Amygdala (tissue), 56 donors: ENCODE results near the gene PINLYP.

ENCODE experiments used
- DNase-seq, 56 donors: peaks; one replicate each; lab custom pipeline; 2025; lab: John Stamatoyannopoulos, UW

The PINLYP gene

DNA sequence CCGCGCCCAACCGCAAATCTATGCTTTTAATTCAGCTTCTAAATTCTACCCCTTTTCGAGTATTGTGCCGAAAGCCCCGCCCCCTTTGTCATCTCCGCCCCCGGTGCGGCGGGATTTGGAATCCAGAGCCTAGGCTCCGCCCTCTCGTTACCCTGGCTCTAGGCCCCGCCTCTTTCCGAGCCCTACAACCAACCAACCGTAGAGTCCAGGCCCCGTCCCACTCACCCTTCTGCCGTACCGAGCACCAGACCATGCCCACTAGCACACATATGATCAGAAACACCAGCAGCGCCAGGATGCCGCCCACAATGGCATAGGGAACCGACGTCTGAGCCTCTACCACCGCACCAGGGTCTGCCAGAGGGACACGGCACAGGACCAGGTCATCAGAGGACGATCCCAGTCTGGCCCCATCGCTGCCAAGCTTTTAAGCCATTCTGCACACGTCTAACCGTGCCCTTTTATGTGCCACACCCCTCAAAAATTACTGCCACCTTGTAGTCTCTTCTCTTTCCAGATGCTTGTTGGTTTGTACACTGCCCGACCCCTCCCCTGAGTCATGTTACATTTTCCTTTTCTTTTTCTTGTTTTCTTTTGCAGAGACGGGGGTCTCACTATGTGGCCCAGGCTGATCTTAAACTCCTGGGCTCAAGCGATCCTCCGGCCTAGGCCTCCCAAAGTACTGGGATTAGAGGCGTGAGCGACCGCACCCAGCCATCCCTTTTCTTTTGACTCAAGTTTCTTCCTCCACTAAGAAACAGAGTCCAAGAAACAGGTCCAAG is 48.5 kb downstream of the PINLYP start:
- DNase-seq = no peak

- no peak for DNase-seq
These were observed 49.3 kb downstream of the PINLYP start for GRCh38 chr19:43624933-43625332.

GRCh38 chr19:43625918-43626579 is 50.4 kb downstream of the PINLYP start:
- DNase-seq = peak in 16 of 56 donors; percentile 2 to 65 (median 22)

DNA sequence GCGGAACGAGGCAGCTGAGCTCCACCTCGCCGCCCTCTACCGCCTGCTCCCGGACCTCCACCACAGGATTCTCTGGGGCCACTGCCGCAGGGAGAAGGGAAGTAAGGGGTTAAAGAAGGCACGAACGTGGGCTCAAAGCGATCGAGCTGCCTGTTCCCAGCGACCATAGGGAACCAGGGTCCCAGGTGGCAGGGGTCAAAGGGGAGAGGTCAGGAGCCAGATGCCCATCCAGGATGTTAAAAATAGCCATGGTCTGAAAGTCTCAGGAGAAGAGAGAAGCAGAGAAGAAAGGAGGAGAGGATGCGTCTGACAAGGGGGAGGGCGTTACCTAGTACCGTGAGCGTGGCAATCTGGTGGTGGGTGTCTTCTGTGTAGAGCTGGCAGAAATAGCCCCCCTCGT is 51.2 kb downstream of the PINLYP start:
- DNase-seq = peak in 1 of 56 donors; percentile 22

- peak in 15 of 56 donors; percentile 13 to 52 (median 37) for DNase-seq
These were observed 53.2 kb downstream of the PINLYP start for GRCh38 chr19:43628646-43629326.

DNA sequence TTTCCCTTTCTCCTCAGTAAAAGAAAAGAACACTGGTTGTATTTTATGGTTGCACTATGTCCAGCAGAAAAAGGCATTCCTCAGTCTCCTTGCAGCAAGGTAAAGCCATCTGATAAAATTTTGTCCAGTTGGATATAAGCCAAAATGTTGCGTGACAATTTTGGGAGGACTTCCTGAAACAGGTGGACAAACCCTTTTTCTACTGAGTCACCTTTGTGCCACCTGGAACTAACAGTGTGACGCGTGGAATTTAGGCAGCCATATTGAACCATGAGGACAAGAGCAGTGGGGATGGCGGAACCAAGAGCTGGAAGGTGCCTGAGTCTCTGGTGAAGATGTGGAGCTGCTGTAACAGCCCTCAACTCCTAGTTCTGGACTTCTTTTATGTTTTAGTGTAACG is 55.9 kb downstream of the PINLYP start:
- no peak for DNase-seq
